Measurements from ENCODE around the gene CREBBP. TPM values are rescaled to one million over a fixed set of nuclear protein-coding genes. Genes with fewer than 3 reads are reported as not detected.

CREBBP gene
- total RNA-seq, 2 donors from 2014 or later, result 35.3 to 57.7 TPM

DNA sequence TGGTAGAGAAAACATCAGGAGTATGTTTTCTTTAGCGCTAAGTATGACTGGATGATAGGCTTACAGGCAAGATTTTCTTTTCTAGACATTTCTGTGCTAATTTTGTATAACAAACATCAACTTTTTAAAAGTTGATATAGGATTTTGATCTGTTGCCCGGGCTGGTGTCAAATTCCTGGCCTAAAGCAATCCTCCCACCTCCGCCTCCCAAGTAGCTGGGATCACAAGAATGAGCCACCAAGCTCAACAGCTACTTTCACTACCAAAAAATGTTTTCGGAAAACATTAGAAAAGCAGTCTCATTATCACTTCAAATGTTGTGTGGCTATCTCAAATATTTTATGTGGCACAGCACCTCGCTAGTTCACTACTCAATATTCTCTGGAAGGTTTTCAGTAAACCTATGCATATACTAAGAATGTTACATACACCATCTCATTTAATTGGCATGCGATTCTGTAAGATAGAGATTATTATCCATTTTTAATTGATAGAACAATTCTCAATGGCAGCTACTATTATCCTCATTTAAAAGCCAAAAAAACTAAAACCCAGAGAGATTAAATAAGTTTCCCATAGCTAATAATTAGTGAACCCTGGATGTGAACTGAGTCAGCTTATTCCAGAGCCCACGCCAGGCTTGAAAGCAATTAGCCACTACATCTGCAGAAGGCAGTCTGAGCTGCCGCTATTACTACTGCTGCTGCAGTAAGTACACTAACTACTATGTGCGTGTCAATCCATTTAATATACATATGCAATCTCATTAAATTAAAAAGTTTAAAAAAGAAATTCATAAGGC, 41.7 kb downstream of the CREBBP start:
- intact Hi-C loops (cut with DNase I), result no loop called here
- no peaks in the 10 kb centered on the region for H3K9me3 ChIP-seq
- no peaks in the 10 kb centered on the region for H3K27me3 ChIP-seq
- no peak overlapping the region for H3K27ac ChIP-seq
- TF ChIP-seq CTCF (IDR thresholded peaks at IDR 0.05) (no peak), POLR2A (IDR thresholded peaks at IDR 0.05) (no peak)
- WGBS, 2 donors, result 60 to 68% methylated on average over 9 of the region's 9 CpGs
- DNase-seq, result no peak
- ATAC-seq, result no peak
- no peaks in the 10 kb centered on the region for H3K36me3 ChIP-seq (replicated peaks in 1 of 2; ENCODE audit: insufficient read depth in 1 of 2, low read depth in 2 of 2)
- H3K4me1 ChIP-seq, result peaks cover 37% of the 10 kb centered on the region
- no peak overlapping the region for H3K4me3 ChIP-seq

- H3K4me1 ChIP-seq, result peaks cover 34% of the 10 kb centered on the region
- H3K27ac ChIP-seq, result no peak overlapping the region
- no peak overlapping the region for H3K4me3 ChIP-seq
- peaks cover 0 to 3% (median 0%) of the 10 kb centered on the region in 3 donors for H3K9me3 ChIP-seq
- no peak for TF ChIP-seq CTCF (IDR thresholded peaks at IDR 0.05)
- no peak for TF ChIP-seq POLR2A (IDR thresholded peaks at IDR 0.05)
- intact Hi-C loops (cut with DNase I), result no loop called here
- DNase-seq (no peak), ATAC-seq (no peak)
- no peaks in the 10 kb centered on the region for H3K27me3 ChIP-seq
- no peaks in the 10 kb centered on the region for H3K36me3 ChIP-seq (replicated peaks in 1 of 2; ENCODE audit: insufficient read depth in 1 of 2, low read depth in 2 of 2)
- WGBS, 2 donors, result 62 to 68% methylated on average over 5 of the region's 5 CpGs
Measured at GRCh38 chr16:3837851-3838586, 42.5 kb downstream of the CREBBP start.

DNA sequence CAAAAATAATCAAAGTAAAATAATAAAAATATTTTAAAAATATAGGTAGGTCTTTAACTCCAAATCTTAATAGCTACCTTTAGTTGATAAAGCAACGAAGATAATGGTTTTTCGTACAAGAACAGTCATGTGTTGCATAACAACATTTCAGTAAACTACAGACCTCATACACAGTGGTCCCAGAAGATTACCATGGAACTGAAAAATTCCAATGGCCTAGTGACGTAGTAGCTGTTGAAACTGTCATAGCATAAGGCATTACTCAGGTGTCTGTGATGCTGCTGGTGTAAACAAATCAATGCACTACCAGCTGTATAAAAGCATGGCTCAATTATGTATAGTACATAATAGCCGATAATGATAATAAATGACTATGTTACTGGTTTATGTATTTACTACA, 43.9 kb downstream of the CREBBP start:
- Histone ChIP-seq H3K9me3 (peaks cover 0 to 6% (median 0%) of the 10 kb centered on the region in 3 donors), H3K27ac (no peak overlapping the region), H3K36me3 (replicated peaks in 1 of 2; ENCODE audit: insufficient read depth in 1 of 2, low read depth in 2 of 2) (no peaks in the 10 kb centered on the region), H3K4me1 (peaks cover 20% of the 10 kb centered on the region), H3K4me3 (no peak overlapping the region), H3K27me3 (no peaks in the 10 kb centered on the region)
- ATAC-seq (no peak), DNase-seq (no peak)
- no peak for TF ChIP-seq POLR2A (IDR thresholded peaks at IDR 0.05)
- no peak for TF ChIP-seq CTCF (IDR thresholded peaks at IDR 0.05)
- intact Hi-C loops (cut with DNase I), result no loop called here
- WGBS, 2 donors, result 61 to 74% methylated on average over 4 of the region's 4 CpGs

- Histone ChIP-seq H3K9me3 (peaks cover 0 to 6% (median 0%) of the 10 kb centered on the region in 3 donors), H3K4me3 (no peak overlapping the region), H3K4me1 (peaks cover 21% of the 10 kb centered on the region), H3K36me3 (replicated peaks in 1 of 2; ENCODE audit: insufficient read depth in 1 of 2, low read depth in 2 of 2) (no peaks in the 10 kb centered on the region), H3K27ac (no peak overlapping the region), H3K27me3 (no peaks in the 10 kb centered on the region)
- DNase-seq (no peak), ATAC-seq (no peak)
- intact Hi-C loops (cut with DNase I), result no loop called here
- WGBS, 2 donors, result 84 to 87% methylated on average over 7 of the region's 7 CpGs
- no peak for TF ChIP-seq POLR2A (IDR thresholded peaks at IDR 0.05)
- TF ChIP-seq CTCF (IDR thresholded peaks at IDR 0.05), result no peak
Measured at GRCh38 chr16:3835089-3835602, 45.4 kb downstream of the CREBBP start.
